Suppressor macrophage treated with lipopolysaccharide for 1 hour (primary cell): ENCODE measurements around the gene LARP4B.
A peak's percentile ranks its signal among the peaks of the same experiment; 100 is the strongest.

Experiments
- DNase-seq, 3 donors: peaks; one replicate each; pipeline ENCODE4 v3.0.0-alpha.2; 2020 to 2022

LARP4B gene

DNA sequence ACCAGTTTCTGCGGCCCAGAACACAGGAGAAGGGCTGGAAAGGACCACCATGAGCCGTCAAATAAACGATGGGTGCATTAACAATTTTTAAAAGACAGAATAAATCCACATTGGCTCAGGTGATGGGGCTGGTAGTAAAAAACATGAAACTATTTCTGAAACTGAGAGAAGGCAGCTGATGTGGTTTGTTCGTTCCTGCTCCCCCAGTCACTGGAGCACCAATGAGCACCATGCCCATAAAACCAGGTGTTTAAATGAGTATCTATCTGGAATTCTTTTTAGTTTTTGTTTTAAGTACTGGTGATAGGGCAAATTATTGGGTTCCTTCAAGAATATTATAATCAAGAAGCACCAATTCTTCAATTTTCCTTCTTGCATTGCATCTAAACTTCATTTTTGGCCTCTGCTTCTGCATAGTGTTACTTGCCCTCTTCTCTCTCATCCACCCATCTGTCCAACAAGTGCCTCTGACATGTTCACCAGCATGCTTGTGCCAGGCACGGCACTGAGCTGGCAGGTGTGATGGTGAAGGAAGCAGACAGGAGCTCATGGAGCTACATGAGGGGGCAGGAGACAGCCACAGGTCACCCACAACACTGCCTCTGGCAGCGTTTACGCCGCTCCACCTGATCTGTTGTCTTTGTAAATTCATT, 65.5 kb downstream of the LARP4B start:
- DNase-seq = no peak

DNA sequence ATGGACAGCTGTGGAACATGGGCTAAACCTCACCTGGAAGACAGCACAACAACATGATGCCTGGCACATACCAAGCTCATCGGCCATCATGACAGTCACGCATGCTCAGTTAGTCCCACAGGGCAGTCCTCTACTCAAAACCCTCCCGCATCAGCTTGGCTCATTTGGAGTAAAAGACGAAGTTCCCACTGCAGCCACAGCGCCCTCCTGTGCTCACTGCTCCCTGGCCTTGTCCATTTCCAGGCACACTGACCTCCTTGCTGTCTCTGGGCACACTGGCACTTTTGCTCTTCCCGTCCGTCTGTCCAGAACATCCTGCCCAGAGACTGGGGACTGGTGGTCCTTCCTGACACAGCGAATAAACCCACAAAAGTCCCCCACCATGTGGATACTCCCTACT, 66.2 kb downstream of the LARP4B start:
- DNase-seq = no peak

DNA sequence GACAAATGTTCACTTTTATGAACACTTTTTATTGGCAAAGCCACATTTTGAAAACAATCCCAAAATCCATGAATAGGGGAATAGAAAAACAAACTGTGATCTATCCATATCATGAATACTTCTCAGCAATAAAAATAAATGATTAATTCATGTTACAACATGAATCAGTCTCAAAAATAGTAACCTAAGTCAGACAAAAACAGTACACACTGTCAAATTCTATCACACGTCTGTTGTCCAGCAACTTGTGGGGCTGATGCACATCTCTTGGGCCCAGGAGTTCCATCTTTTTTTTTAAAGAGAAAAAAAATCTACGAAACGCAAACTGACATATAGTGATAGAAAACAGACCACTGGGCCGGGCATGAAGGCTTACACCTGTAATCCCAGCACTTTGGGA, 71.0 kb downstream of the LARP4B start:
- DNase-seq = no peak

- no peak for DNase-seq
These were observed 74.9 kb downstream of the LARP4B start for GRCh38 chr10:856416-857157.

DNA sequence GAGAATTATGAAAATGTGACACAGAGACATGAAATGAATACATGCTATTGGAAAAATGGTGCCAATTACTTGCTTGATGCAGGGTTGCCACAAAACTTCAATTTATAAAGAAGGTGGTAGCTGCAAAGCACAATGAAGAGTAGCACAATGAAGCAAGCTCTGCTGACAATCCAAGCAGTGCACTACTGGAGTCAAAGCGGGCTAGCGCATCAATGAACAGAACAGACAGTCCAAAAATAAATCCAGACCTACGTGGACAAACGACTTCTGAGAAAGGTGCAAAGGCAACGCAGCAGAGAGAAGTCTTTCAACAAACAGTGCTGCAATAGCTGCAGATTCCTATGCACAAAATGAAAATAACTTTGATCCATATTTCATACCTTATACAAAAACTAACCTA, 75.8 kb downstream of the LARP4B start:
- DNase-seq = no peak

- DNase-seq = no peak
These were observed 76.4 kb downstream of the LARP4B start for GRCh38 chr10:855079-855478.

DNA sequence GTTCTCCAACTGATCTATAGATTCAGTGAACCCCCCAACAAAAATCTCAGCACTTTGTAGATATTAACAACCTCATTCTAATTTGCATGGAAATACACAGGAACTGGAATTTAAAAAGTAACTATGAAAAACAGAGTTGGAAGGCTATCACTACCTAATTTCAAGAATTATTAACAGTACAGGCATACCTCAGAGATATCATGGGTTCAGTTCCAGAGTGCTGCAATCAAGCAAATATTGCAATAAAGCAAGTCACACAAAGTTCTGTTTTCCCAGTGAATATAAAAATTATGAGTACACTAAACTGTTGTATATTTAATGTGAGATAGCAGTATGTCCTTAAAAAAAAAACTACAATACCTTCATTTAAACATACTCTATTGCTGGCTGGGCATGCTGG, 78.5 kb downstream of the LARP4B start:
- no peak for DNase-seq

GRCh38 chr10:852386-852785, 79.1 kb downstream of the LARP4B start:
- peak in 1 of 3 donors; percentile 2 for DNase-seq

DNA sequence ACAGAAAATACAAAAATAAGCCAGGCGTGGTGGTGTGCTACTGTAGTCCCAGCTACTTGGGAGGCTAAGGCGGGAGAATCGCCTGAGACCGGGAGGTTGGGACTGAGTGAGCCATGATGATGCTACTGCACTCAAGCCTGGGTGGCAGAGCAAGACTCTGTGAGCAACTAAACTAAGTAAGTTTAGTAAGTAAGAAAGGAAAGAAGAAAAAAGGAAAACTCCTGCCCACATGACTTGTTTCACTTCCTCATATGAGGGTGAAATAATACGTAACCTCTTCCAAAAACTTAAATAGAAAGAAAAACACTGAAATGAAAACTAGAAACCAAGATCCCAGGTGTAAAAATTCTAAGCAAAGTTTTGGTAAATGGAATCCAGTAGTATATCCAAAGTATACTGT, 79.6 kb downstream of the LARP4B start:
- DNase-seq = peak; percentile 67 to 81 (median 73)

GRCh38 chr10:850093-850492, 81.4 kb downstream of the LARP4B start:
- no peak for DNase-seq

- no peak for DNase-seq
These were observed 83.6 kb downstream of the LARP4B start for GRCh38 chr10:847868-848267.

GRCh38 chr10:846126-846685, 85.3 kb downstream of the LARP4B start:
- DNase-seq = no peak

DNA sequence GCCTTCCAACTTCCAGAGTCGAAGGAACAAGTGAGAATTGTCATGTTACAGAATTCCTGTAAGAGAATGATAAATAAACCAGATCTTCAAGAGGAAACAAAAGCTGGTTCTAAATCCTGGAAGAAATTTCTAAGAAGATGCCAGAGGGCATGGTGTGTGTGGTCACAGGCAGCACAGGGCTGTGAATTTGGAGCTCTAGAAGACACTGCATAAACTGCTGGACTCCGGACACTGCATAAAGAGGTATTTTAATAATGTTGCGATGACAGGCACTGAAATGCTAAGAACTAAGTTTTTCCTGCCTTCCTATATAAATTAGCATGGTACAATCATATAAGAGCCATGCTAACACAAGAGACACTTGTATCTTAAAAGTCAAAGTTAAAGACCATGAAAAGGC, 86.0 kb downstream of the LARP4B start:
- no peak for DNase-seq

- DNase-seq = no peak
These were observed 87.0 kb downstream of the LARP4B start for GRCh38 chr10:844552-844951.

DNA sequence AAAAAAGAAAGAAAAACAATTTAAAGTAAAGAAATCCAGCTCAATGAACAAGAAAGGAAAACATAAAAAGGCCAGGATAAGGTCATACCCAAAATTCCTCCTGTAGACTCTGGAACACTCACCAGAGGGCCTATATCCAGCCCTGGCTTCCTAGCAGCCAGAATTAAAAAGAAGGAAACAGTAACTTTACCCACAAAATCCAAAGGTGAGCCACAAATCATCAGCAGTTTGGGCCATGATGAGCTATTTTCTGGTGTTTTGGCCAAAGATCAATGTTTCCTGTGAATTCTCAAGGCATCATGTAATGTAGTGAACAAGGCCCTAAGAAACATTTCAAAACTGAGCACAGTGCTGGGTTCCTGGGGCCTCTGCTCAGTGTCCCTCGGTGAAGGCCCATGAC, 87.8 kb downstream of the LARP4B start:
- no peak for DNase-seq

DNA sequence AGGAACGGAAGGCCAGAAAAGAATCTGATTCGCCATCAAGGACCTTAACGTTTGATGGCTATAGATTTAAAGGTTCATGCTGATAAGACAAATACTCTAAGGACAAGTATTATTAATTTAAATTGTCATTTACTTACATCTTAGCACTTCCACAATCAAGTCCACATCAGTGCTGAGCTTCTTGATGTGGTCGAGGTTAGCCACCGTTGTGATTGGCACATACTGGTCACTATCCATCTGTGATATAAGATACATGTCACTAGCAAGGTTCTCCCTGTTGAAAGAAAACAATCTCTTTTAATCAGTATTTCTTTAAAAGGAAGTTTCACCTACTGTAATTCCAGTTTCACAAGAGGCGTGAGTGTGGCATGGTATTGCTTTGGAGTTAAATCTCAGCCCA, 88.7 kb downstream of the LARP4B start:
- DNase-seq = no peak

- DNase-seq = no peak
These were observed 90.0 kb downstream of the LARP4B start for GRCh38 chr10:841535-841934.

GRCh38 chr10:839550-840205, 91.8 kb downstream of the LARP4B start:
- no peak for DNase-seq

DNA sequence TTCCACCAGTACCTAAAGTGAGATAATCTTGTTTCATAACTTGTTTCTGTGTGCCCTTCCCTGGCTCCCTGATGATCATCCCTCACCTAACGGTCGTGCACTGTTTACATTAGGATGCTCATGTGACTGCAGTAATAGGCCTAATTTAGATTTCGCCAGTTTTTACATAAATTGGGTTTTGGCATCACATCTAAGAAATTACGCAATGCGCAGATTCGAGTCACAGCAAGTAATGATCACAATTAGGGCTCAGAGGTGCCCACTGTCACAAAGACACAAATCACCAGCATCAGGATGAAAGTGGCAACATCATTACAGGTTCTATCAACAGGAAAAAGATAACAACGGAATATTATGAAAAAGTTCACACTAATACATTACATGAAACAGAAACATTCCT, 94.7 kb downstream of the LARP4B start:
- no peak for DNase-seq

- no peak for DNase-seq
These were observed 97.0 kb downstream of the LARP4B start for GRCh38 chr10:834493-834892.

DNA sequence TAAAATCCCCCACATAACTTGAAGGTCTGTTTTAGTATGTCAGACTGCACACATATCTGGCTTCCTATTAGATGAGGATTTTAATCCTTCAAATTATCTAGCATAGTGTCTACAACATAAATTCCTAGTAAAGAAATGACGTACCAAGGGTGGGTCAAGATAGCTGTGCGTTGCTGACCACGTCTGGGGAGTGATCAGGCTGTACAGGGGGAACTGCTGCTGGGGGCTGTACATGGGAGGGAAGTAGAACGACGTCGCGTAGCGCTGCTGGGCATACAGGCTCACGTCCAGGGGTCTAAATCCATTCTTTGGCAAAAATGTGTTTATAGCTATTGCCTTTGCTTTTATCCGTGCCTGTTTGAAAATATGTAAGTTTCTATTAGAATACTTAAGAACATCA, 102.3 kb downstream of the LARP4B start:
- DNase-seq = no peak

DNA sequence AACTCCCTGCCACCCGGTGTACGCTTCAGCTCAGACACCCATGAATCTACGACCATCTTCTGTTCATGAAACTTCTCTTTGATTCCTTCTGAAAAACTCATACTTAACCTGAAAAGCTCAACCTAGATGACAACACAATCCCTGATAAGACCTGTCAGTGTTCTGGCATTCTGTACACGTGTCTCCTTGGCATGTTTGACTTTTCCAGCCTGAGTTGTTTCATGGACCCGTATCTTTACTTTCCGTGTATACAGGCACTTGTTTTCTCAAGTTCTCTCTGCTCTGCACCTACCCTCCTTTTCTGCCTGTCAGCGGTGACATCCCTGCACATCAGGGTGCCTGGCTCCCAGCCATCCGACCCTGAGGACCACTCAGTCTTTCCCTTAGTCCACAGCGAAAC, 103.3 kb downstream of the LARP4B start:
- DNase-seq = no peak

DNA sequence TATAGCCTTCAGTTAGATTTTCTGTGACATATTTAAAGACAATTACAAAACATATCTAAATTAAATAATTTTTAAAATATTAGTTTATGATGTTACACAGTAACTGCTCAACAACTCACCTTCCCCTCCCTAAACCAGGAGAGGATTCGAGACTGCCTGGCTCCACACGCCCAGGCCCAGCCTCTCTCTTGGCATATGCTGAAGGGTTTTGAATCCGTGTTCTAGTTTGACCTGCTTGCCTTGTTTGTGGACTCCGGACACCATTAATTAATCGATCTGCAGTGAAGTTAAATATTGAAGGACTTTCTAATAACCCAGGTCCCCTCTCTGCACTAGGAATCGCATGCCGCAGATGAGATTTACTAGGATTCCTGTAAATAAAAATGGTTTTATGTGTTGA, 106.6 kb downstream of the LARP4B start:
- DNase-seq = no peak

DNA sequence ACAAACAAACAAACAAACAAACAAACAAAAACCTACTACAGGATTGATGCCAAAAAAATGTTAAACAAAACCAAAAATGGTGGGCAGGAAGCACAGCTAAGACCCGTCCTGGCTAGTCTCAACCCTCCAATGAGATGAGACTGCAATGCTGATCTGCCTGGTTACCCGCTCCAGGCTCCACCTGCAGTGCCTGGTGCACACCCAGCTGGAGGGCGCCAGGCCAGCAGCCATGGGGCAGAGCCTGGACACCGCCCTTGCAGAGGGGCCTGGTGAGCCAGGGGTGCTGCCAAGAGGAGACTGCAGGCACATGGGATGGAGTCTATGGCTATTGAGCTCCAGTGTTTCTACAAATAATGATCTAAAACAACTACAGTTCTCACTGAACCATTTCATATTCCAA, 107.0 kb downstream of the LARP4B start:
- no peak for DNase-seq
